Measurements from ENCODE around the gene MCFD2.

- TF ChIP-seq EZH2 (optimal IDR thresholded peaks at IDR 0.05; ENCODE audit: low read depth, low read length), result no peak
- TF ChIP-seq, protein P1, sequence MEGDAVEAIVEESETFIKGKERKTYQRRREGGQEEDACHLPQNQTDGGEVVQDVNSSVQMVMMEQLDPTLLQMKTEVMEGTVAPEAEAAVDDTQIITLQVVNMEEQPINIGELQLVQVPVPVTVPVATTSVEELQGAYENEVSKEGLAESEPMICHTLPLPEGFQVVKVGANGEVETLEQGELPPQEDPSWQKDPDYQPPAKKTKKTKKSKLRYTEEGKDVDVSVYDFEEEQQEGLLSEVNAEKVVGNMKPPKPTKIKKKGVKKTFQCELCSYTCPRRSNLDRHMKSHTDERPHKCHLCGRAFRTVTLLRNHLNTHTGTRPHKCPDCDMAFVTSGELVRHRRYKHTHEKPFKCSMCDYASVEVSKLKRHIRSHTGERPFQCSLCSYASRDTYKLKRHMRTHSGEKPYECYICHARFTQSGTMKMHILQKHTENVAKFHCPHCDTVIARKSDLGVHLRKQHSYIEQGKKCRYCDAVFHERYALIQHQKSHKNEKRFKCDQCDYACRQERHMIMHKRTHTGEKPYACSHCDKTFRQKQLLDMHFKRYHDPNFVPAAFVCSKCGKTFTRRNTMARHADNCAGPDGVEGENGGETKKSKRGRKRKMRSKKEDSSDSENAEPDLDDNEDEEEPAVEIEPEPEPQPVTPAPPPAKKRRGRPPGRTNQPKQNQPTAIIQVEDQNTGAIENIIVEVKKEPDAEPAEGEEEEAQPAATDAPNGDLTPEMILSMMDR (IDR thresholded peaks at IDR 0.05; ENCODE audit: low read length), result no peak
- TF ChIP-seq EZH2phosphoT487 (IDR thresholded peaks at IDR 0.05; ENCODE audit: low read length), result no peak
These were observed 45.0 kb upstream of the MCFD2 start for GRCh38 chr2:46960618-46961017.

Data from MM.1S (cell line).